HCT116 (cell line): ENCODE results near the gene HMGB3. TPM values are rescaled to one million over a fixed set of nuclear protein-coding genes. Genes with fewer than 3 reads are reported as not detected.

Experiments used
- ATAC-seq: fragments of 200-7000 bp; cut with Tn5 transposase; 2 replicates; pipeline ENCODE4 v1.9.1; 2020; ENCODE audit warnings: mild to moderate bottlenecking, moderate library complexity
- BruUV-seq: library from RNA; stranded (reverse); fragments of 400-500 nt; replicated peaks from 2 replicates; lab custom pipeline; 2021; lab: Mats Ljungman, UMichigan
- CTCF ChIA-PET: fragments of 300-600 bp; sonication (Branson Sonifier 250); formaldehyde crosslinking; loops from one replicate; lab custom pipeline; 2021; ENCODE audit warnings: antibody characterized with exemption; lab: Charles Lee
- POLR2A ChIA-PET: fragments of 300-600, 350-600 bp; sonication (Branson Sonifier 250); formaldehyde crosslinking; loops from one replicate; lab custom pipeline; 2021; ENCODE audit warnings: antibody characterized with exemption; lab: Charles Lee
- RAD21 ChIA-PET, 2 experiments: fragments of 300-600 bp; sonication (Branson Sonifier 250); formaldehyde crosslinking; loops; one replicate each; lab custom pipeline; 2023; ENCODE audit warnings: low total read pairs in 2 of 2; ENCODE audit not compliant: uncharacterized antibody in 2 of 2, unreplicated experiment in 2 of 2, low non-redundant PET in 1 of 2; lab: Charles Lee
- DNase-seq: peaks from one replicate; pipeline ENCODE4 v3.0.0-alpha.2; 2010; ENCODE audit warnings: low read depth, low spot score
- H2AFZ ChIP-seq: fragments of 200-600 bp; shearing (Covaris generic), sonication (generic); 2 replicates; pipeline ENCODE4 v1.6.1; 2017; ENCODE audit warnings: low read depth, mixed run types, mixed read lengths, antibody characterized with exemption, low read length; ENCODE audit not compliant: poor library complexity, severe bottlenecking
- H3K27ac ChIP-seq: 2 replicates; pipeline ENCODE4 v1.5.1; 2012; ENCODE audit warnings: low read depth, low read length
- H3K27me3 ChIP-seq: fragments of 200-600 bp; sonication (generic); 2 replicates; pipeline ENCODE4 v1.6.1; 2016; ENCODE audit warnings: mixed run types, low read length, mixed read lengths; ENCODE audit not compliant: insufficient read depth
- H3K36me3 ChIP-seq, 2 experiments: fragments of 200-500 bp in 1 of 2; fragments of 200-600 bp in 1 of 2; sonication (Bioruptor generic) in 1 of 2; sonication (generic) in 1 of 2; 2 replicates each; pipeline versions ENCODE4 v1.5.1 to v1.6.1; 2014 to 2016; ENCODE audit warnings: low read length in 2 of 2, inconsistent platforms in 1 of 2, mixed read lengths in 1 of 2, mixed run types in 1 of 2; ENCODE audit not compliant: insufficient read depth in 2 of 2, control insufficient read depth in 1 of 2
- H3K4me1 ChIP-seq, 2 experiments: fragments of 200-600 bp in 1 of 2; sonication (generic) in 1 of 2; 2 replicates each; pipeline versions ENCODE4 v1.5.1 to v1.6.1; 2012 to 2017; ENCODE audit warnings: low read length in 2 of 2, inconsistent platforms in 1 of 2, mild to moderate bottlenecking in 1 of 2, mixed read lengths in 1 of 2, mixed run types in 1 of 2, moderate library complexity in 1 of 2; ENCODE audit not compliant: insufficient read depth in 2 of 2, control insufficient read depth in 1 of 2
- H3K4me2 ChIP-seq: fragments of 200-600 bp; sonication (generic); 2 replicates; pipeline ENCODE4 v1.6.1; 2017; ENCODE audit warnings: mixed run types, low read length, mixed read lengths
- H3K4me3 ChIP-seq, 2 experiments: fragments of 200-600 bp in 1 of 2; sonication (generic) in 1 of 2; replicated peaks in 1 of 2; 2 replicates each; pipeline ENCODE4 v1.5.1; 2011 to 2016; ENCODE audit warnings: low read length in 2 of 2, control low read depth in 1 of 2, low read depth in 1 of 2, mild to moderate bottlenecking in 1 of 2, mixed read lengths in 1 of 2, mixed run types in 1 of 2
- H3K79me2 ChIP-seq: fragments of 200-600 bp; sonication (generic); 2 replicates; pipeline ENCODE4 v1.6.1; 2017; ENCODE audit warnings: mild to moderate bottlenecking, mixed run types, low read length, moderate library complexity, mixed read lengths; ENCODE audit not compliant: insufficient read depth
- H3K9ac ChIP-seq: fragments of 200-600 bp; sonication (generic); 2 replicates; pipeline ENCODE4 v1.6.1; 2016; ENCODE audit warnings: low read length, mixed read lengths
- H3K9me2 ChIP-seq: fragments of 200-600 bp; sonication (generic), shearing (Covaris generic); 2 replicates; pipeline ENCODE4 v1.6.1; 2017; ENCODE audit warnings: mixed run types, mild to moderate bottlenecking, moderate library complexity; ENCODE audit not compliant: insufficient read depth
- H3K9me3 ChIP-seq, 2 experiments: fragments of 200-500 bp in 1 of 2; fragments of 200-600 bp in 1 of 2; sonication (Bioruptor generic) in 1 of 2; sonication (generic) in 1 of 2; 2 replicates each; pipeline ENCODE4 v1.6.1; 2014 to 2017; ENCODE audit warnings: low read length in 2 of 2, mixed read lengths in 2 of 2, inconsistent platforms in 1 of 2, low read depth in 1 of 2, mild to moderate bottlenecking in 1 of 2, mixed run types in 1 of 2, moderate library complexity in 1 of 2; ENCODE audit not compliant: control insufficient read depth in 1 of 2, insufficient read depth in 1 of 2
- H4K20me1 ChIP-seq: fragments of 200-600 bp; sonication (generic), shearing (Covaris generic); 2 replicates; pipeline ENCODE4 v1.6.1; 2017; ENCODE audit warnings: mixed run types, mild to moderate bottlenecking, moderate library complexity; ENCODE audit not compliant: insufficient read depth
- CBX3 ChIP-seq: IDR thresholded peaks from 2 replicates; pipeline ENCODE4 v1.6.1; 2012; ENCODE audit warnings: low read depth
- CEBPB ChIP-seq: IDR thresholded peaks from 2 replicates; pipeline ENCODE4 v1.6.1; 2012; ENCODE audit warnings: low read depth
- ELF1 ChIP-seq: IDR thresholded peaks from 2 replicates; pipeline ENCODE4 v1.6.1; 2012; ENCODE audit warnings: low read depth, borderline replicate concordance
- EZH2 ChIP-seq: fragments of 200-600 bp; sonication (generic); IDR thresholded peaks from 2 replicates; pipeline ENCODE4 v1.6.1; 2017; ENCODE audit warnings: antibody characterized with exemption, mixed run types
- EZH2phosphoT487 ChIP-seq: fragments of 200-600 bp; IDR thresholded peaks from 2 replicates; pipeline ENCODE4 v1.6.1; 2018; ENCODE audit warnings: antibody characterized with exemption, borderline replicate concordance
- POLR2A ChIP-seq: IDR thresholded peaks from 2 replicates; pipeline ENCODE4 v1.7.0; 2011; ENCODE audit warnings: borderline replicate concordance; ENCODE audit not compliant: insufficient read depth, insufficient read length; ENCODE audit errors: extremely low read depth
- POLR2AphosphoS5 ChIP-seq: IDR thresholded peaks from 2 replicates; pipeline ENCODE4 v1.6.1; 2011; ENCODE audit warnings: mild to moderate bottlenecking, low read depth, low read length, moderate library complexity
- REST ChIP-seq: IDR thresholded peaks from 2 replicates; pipeline ENCODE4 v1.6.1; 2012; ENCODE audit warnings: low read depth
- SIN3A ChIP-seq: IDR thresholded peaks from 2 replicates; pipeline ENCODE4 v1.6.1; 2012; ENCODE audit warnings: low read depth
- SRF ChIP-seq: IDR thresholded peaks from 2 replicates; pipeline ENCODE4 v1.6.1; 2012; ENCODE audit warnings: low read depth
- TCF7L2 ChIP-seq: IDR thresholded peaks from 2 replicates; pipeline ENCODE4 v1.7.0; 2011; ENCODE audit warnings: borderline replicate concordance, inconsistent platforms; ENCODE audit not compliant: insufficient read depth, insufficient read length; ENCODE audit errors: extremely low read depth
- ZBTB33 ChIP-seq: IDR thresholded peaks from 2 replicates; pipeline ENCODE4 v1.6.1; 2011; ENCODE audit warnings: mild to moderate bottlenecking, low read length, moderate library complexity; ENCODE audit not compliant: insufficient replicate concordance; ENCODE audit errors: extremely low read depth
- intact Hi-C: fragments of 100-400 bp; cut with micrococcal nuclease; formaldehyde crosslinking; loops from 2 replicates; pipeline ENCODE4 v1.10.0; 2022
- total RNA-seq: library from RNA; stranded (reverse); gene quantifications from one replicate; pipeline ENCODE4 v1.2.1, GENCODE V29; 2021; ENCODE audit not compliant: unreplicated experiment

The HMGB3 gene
- total RNA-seq, 1 experiment from 2014 or later = 116 TPM

- ChIA-PET CTCF (no interaction called here), POLR2A (no interaction called here)
- H2AFZ ChIP-seq = no peak overlapping the region
- no peaks in the 10 kb centered on the region; a peak in 1 of 4 replicates for H3K4me1 ChIP-seq
- H4K20me1 ChIP-seq = no peaks in the 10 kb centered on the region
- no peak overlapping the region for H3K4me2 ChIP-seq
- DNase-seq (no peak), ATAC-seq (peak; percentile 34; the same call in 1 of the 2 replicates)
- no peaks in the 10 kb centered on the region for H3K9me2 ChIP-seq
- H3K4me3 ChIP-seq = no peak overlapping the region
- intact Hi-C loops = no loop called here
- no peak overlapping the region for H3K9ac ChIP-seq
- H3K27me3 ChIP-seq = no peaks in the 10 kb centered on the region
- H3K36me3 ChIP-seq = no peaks in the 10 kb centered on the region
- TF ChIP-seq ZBTB33 (no peak), POLR2A (no peak), SIN3A (no peak), EZH2 (no peak), ELF1 (no peak), CBX3 (no peak), REST (no peak), EZH2phosphoT487 (no peak), SRF (no peak), POLR2AphosphoS5 (no peak), CEBPB (no peak), TCF7L2 (no peak)
- TF ChIP-seq, all 23 proteins: peak for 0
- H3K9me3 ChIP-seq = no peaks in the 10 kb centered on the region
- no peak overlapping the region for H3K27ac ChIP-seq
- RAD21 ChIA-PET = no interaction called here
- no TSS peak for BruUV-seq
- H3K79me2 ChIP-seq = no peaks in the 10 kb centered on the region
Observed at GRCh38 chrX:150934453-150934852, 48.7 kb upstream of the HMGB3 start.
